HG03571 (cell line): ENCODE results near the gene TRERF1.
A peak's percentile ranks its signal among the peaks of the same experiment; 100 is the strongest.
"Not testable (repeated sequence)": the region's sequence is repeated elsewhere in the genome, so short reads cannot be mapped to it uniquely, and the experiment has no call there.

Experiments used
- ATAC-seq: cut with Tn5 transposase; IDR thresholded peaks from one replicate; pipeline ENCODE4 v1.9.1; 2021; ENCODE audit not compliant: unreplicated experiment

Gene TRERF1

DNA sequence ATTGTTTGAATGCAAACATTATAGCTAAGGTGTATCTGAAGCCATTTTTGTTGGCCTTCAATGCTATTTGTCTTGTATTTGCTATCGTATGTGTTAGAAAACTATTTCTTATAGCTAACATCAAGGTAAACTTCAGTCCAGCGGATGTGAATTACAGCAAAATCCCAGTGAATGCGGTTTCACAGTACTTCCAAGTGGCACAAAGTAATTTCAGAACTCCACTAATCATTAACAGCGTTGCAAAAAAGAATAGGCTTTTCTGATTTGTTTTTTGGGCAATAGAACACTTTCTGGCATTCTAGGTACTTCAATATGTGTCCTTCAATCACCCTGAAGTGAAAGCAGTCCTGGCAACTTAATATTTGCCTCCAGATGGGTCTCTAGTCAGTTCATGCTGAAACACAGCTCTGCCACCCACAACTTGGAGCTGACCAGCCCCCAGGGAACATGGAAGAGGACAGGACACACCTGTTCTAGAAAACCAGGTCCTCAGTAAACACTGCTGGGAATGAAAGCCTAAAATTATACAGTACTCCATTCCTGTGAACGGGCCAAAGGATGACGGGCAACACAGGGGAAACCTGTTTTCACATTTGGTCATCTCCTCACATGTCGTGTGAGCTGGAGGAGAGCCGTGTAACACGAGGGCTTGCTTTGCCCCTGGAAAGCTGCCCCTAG is 224.4 kb downstream of the TRERF1 start:
- ATAC-seq = no peak

DNA sequence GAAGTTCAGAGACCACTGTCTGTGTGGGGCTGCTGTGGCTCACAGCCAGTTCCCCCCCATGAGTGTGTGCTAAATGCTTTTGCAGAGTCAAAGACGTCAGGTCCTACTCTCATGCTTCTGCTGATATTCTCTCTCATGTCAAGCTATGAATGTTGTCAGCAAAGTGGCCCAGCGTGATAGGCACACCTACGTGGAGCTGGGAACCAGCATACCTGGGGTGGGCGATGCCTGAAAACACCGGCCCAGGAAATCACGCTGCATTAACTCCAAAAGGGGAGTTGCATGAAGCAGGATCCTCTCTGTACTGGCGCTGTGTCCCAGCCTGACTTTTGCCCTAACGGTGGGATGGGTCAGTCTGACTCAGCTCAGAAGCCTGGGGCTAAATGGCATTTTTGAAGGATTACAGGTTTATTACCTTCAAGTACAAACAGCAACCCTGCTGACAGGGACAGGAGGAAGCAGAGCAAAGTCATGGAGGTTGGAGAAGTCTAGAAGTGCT is 225.0 kb downstream of the TRERF1 start:
- no peak for ATAC-seq

- ATAC-seq = no peak
These were observed 225.5 kb downstream of the TRERF1 start for GRCh38 chr6:42226161-42226611.

DNA sequence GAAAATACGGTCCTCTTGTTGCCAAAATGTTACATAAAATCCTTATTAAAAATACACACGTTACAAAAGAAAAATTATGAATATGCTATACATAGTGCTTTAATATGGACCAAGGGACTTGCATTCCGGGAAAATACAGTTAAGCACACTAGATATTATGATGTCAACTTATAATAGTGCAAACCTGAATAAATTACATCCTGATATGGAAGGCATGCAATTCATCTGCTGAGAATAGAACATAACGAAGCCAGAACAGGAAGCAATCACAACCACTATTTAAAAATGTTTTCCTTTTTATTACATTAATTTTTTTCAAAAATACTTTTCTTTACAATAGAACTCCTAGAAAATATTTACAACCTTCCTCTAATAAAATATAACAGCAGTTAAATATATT is 226.3 kb downstream of the TRERF1 start:
- ATAC-seq = no peak

- ATAC-seq = no peak
These were observed 226.7 kb downstream of the TRERF1 start for GRCh38 chr6:42225029-42225339.

DNA sequence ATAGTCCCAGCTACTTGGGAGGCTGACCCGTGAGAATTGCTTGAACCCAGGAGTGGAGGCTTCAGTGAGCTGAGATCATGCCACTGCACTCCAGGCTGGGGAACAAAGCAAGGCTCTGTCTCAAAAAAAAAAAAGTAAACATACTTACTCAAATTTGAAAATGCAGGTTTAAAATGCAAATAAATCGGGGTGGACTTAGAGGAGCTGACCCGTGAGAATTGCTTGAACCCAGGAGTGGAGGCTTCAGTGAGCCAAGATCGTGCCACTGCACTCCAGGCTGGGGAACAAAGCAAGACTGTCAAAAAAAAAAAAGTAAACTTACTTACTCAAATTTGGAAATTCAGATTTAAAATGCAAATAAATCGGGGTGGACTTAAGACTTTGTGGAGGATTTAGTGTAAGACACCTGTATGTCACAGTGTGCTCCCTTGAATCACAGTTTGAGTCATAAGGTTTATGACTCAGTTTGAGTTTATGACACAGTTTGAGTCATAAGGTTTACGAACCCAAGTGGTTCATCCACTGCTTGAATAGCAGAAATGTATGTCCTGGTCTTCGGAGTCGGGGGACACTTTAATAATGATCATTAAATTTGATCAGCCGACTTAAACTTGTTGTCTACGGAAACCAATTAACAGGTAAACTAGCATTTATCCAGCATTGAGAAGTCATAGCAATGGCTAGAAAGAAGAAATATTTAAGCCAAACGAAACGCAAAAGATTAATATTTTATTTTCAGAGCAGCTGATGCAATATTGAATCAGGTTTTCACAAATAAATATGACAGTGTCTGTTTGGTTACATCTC is 227.3 kb downstream of the TRERF1 start:
- peak; percentile 85 for ATAC-seq

DNA sequence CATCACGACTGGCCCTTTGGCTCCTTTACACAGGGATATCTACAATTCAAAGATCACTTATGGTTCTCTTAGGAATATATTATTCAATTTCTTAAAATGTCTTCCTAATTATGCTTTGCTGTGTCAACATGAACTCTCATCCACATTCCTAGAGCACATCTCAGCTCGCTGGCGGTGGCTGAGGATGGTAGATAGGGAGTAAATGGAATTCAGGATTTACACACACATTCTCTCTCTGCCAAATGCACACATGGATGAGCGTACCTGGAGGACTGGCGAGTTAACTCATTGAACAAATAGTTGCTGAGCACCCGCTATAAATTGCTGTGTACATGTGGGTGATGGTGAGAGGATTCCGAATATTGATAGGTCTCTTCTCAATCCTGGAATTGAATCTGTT is 229.3 kb downstream of the TRERF1 start:
- ATAC-seq = no peak

GRCh38 chr6:42221546-42221945 is 230.2 kb downstream of the TRERF1 start:
- no peak for ATAC-seq

GRCh38 chr6:42220807-42221206 is 230.9 kb downstream of the TRERF1 start:
- no peak for ATAC-seq

- peak; percentile 85 for ATAC-seq
These were observed 234.0 kb downstream of the TRERF1 start, which contains the start of gene MRPS10 for GRCh38 chr6:42217519-42218367. Gene MRPS10, minus strand, starts transcription at chr6:42217861. Its CDS starts 12 bp downstream, at chr6:42217849.

DNA sequence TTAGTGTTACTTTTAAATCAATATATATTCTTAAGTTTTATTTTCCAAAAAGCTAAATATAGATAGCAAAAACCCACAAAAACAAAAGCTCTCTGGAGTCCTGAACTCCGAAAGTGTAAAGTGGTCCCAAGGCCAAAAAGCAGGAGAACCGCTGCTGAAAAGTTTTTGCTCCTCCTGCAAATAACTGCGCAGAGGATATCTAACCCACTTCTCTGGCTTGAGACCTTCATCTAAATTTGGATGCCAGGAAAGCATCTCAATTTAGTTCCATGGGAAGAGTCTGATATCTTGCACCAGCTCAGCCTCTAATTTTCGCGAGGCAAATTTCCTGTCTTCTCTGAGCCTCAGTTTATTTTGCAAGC is 234.6 kb downstream of the TRERF1 start:
- ATAC-seq = no peak

- ATAC-seq = not testable (repeated sequence)
These were observed 235.2 kb downstream of the TRERF1 start for GRCh38 chr6:42216495-42216894.

DNA sequence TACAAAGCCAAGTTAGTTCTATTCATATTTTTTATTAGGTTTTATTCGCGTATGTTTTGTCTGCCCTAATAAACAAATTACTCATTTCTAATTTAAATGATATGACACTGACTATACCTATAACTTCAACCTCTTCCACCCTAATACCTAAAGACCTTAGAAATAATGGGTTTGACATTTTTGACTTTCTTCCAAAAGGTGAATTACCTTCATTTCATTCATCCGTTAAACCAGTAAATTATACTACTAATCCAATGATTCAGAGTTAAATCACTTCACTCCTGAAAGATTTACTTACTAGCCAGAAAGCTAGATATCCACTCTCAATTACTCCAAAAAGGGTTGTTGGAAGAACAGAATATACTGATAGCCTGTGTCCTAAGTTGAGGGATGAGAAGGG is 239.3 kb downstream of the TRERF1 start:
- no peak for ATAC-seq

DNA sequence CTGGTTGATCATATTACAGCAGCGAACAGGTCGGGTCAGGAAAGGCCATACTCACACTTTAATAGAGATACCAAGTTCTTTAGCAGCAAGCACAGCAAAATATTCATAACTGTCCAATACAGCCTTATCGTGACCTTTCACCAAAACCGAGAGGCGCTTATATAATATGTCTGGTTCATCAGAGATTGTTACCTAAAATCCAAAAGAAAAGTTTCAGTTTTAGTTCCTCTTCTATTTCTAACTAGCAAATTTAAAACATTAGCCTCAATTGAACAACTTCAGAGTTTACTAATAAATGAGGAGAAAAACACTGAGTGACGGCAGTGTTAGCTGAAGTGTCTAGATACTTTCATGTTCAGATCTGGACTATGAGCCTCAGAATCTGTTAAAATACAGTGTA is 240.0 kb downstream of the TRERF1 start:
- no peak for ATAC-seq

- no peak for ATAC-seq
These were observed 241.2 kb downstream of the TRERF1 start for GRCh38 chr6:42210551-42210950.

- not testable (repeated sequence) for ATAC-seq
These were observed 244.2 kb downstream of the TRERF1 start for GRCh38 chr6:42207559-42207958.

- ATAC-seq = no peak
These were observed 246.9 kb downstream of the TRERF1 start for GRCh38 chr6:42204768-42205282.

GRCh38 chr6:42203183-42203582 is 248.5 kb downstream of the TRERF1 start:
- no peak for ATAC-seq

- not testable (repeated sequence) for ATAC-seq
These were observed 249.4 kb downstream of the TRERF1 start for GRCh38 chr6:42202131-42202915.

DNA sequence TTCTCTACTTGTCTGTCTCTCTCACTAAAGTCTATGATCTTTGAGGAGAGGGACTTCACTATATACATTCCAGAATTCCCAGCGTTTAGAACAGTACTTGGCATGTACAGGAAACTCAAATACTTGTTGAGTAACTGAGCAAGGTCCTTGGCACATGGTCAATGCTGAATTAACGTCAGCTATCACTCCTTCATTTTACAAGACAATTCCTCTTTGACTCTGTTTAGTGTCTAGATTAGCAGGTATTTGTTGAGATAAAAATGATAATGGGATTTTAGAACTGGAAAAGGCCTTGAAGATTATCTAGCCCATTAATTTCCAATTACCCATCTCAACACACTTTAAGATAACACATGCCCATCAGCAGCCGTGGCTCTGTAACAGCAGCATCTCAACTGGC is 250.3 kb downstream of the TRERF1 start:
- no peak for ATAC-seq
